LHCN-M2 (cell line): ENCODE results near the gene ZNF724. TPM values are rescaled to one million over a fixed set of nuclear protein-coding genes. Genes with fewer than 3 reads are reported as not detected.
A peak's percentile ranks its signal among the peaks of the same experiment; 100 is the strongest.
"Not testable (repeated sequence)": the region's sequence is repeated elsewhere in the genome, so short reads cannot be mapped to it uniquely, and the experiment has no call there.

Source experiments
- DNase-seq: peaks from one replicate; pipeline ENCODE4 v3.0.0-alpha.2; 2012; ENCODE audit warnings: low read depth
- total RNA-seq: library from RNA; depleted of rRNA; stranded (reverse); fragments of >200 nt; gene quantifications from 2 replicates; pipeline ENCODE4 v1.2.3, GENCODE V29; 2014; rRNA removed

ZNF724 gene
- total RNA-seq, 1 experiment from 2014 or later: 20.3 TPM

GRCh38 chr19:23253256-23253655 is 3.1 kb upstream of the ZNF724 start:
- not testable (repeated sequence) for DNase-seq

GRCh38 chr19:23241419-23241818 is 8.8 kb downstream of the ZNF724 start:
- DNase-seq: peak; percentile 19

GRCh38 chr19:23222998-23223652 is 27.1 kb downstream of the ZNF724 start:
- no peak for DNase-seq

GRCh38 chr19:23203841-23204344 is 46.3 kb downstream of the ZNF724 start:
- no peak for DNase-seq

GRCh38 chr19:23190341-23190740 is 59.9 kb downstream of the ZNF724 start:
- no peak for DNase-seq

GRCh38 chr19:23183251-23183650 is 66.9 kb downstream of the ZNF724 start:
- DNase-seq: no peak

Other genes with a start within 250 kb of the ZNF724 start
- not detected in 2 replicates for gene ZNF728, start 247.2 kb downstream of the ZNF724 start, total RNA-seq
- gene ZNF730, start 133.4 kb downstream of the ZNF724 start, total RNA-seq: 14.2 and 14.3 TPM in 2 replicates
- 15.7 and 19.3 TPM in 2 replicates for gene ZNF91, start 145.1 kb upstream of the ZNF724 start, total RNA-seq